IMR-90 (cell line): ENCODE data around the gene WDR54. TPM values are rescaled to one million over a fixed set of nuclear protein-coding genes. Genes with fewer than 3 reads are reported as not detected.

ENCODE experiments used
- ATAC-seq: fragments of 200-7000 bp; cut with Tn5 transposase; 2 replicates; pipeline ENCODE4 v1.9.1; 2020; ENCODE audit warnings: low read depth, mild to moderate bottlenecking, moderate library complexity
- BruUV-seq: library from RNA; stranded (reverse); fragments of 400-500 nt; replicated peaks from 2 replicates; lab custom pipeline; 2021; lab: Mats Ljungman, UMichigan
- CTCF ChIA-PET: fragments of 300-600 bp; formaldehyde crosslinking; extraction: SDS; loops from one replicate; lab custom pipeline; 2021; ENCODE audit warnings: antibody characterized with exemption; lab: Yijun Ruan, JAX
- POLR2A ChIA-PET: fragments of 300-600 bp; sonication (Branson Sonifier 250); formaldehyde crosslinking; loops from one replicate; lab custom pipeline; 2022; ENCODE audit warnings: antibody characterized with exemption; ENCODE audit not compliant: unreplicated experiment; lab: Charles Lee
- DNase-seq: peaks from one replicate; pipeline ENCODE4 v3.0.0; 2013
- H2AFZ ChIP-seq: replicated peaks from 2 replicates; pipeline ENCODE3; 2013; ENCODE audit warnings: low read length, mild to moderate bottlenecking; ENCODE audit not compliant: poor library complexity
- H2AK5ac ChIP-seq: 2 replicates; pipeline ENCODE4 v1.6.1; 2013; ENCODE audit warnings: low read depth, low read length, inconsistent platforms
- H2AK9ac ChIP-seq: replicated peaks from 2 replicates; pipeline ENCODE3; 2013; ENCODE audit warnings: mild to moderate bottlenecking, low read depth, low read length, moderate library complexity; ENCODE audit not compliant: poor library complexity
- H2BK120ac ChIP-seq: 2 replicates; pipeline ENCODE4 v1.6.1; 2013; ENCODE audit warnings: low read depth, low read length, inconsistent platforms
- H2BK15ac ChIP-seq: 3 replicates; pipeline ENCODE4 v1.6.1; 2013; ENCODE audit warnings: low read depth, low read length, inconsistent platforms
- H2BK20ac ChIP-seq: 2 replicates; pipeline ENCODE4 v1.6.1; 2013; ENCODE audit warnings: low read depth, mild to moderate bottlenecking, inconsistent platforms, low read length, moderate library complexity
- H2BK5ac ChIP-seq: 2 replicates; pipeline ENCODE4 v1.6.1; 2013; ENCODE audit warnings: mild to moderate bottlenecking, low read depth, low read length, inconsistent platforms; ENCODE audit not compliant: poor library complexity, severe bottlenecking
- H3K14ac ChIP-seq: replicated peaks from 2 replicates; pipeline ENCODE4 v1.6.1; 2013; ENCODE audit warnings: low read depth, low read length, inconsistent platforms
- H3K18ac ChIP-seq: 2 replicates; pipeline ENCODE4 v1.6.1; 2013; ENCODE audit warnings: low read depth, low read length, control low read depth
- H3K23ac ChIP-seq: 2 replicates; pipeline ENCODE4 v1.6.1; 2013; ENCODE audit warnings: low read depth, low read length, inconsistent platforms
- H3K27ac ChIP-seq: 2 replicates; pipeline ENCODE4 v1.5.1; 2013; ENCODE audit warnings: mild to moderate bottlenecking, control low read depth, low read length; ENCODE audit not compliant: insufficient read depth
- H3K27me3 ChIP-seq: 2 replicates; pipeline ENCODE4 v1.6.1; 2013; ENCODE audit warnings: low read length; ENCODE audit not compliant: control insufficient read depth, insufficient read depth
- H3K36me3 ChIP-seq: 2 replicates; pipeline ENCODE4 v1.6.1; 2013; ENCODE audit warnings: low read length, mixed read lengths; ENCODE audit not compliant: control insufficient read depth, insufficient read depth
- H3K4ac ChIP-seq: 2 replicates; pipeline ENCODE4 v1.6.1; 2013; ENCODE audit warnings: low read depth, low read length, inconsistent platforms
- H3K4me1 ChIP-seq: 2 replicates; pipeline ENCODE4 v1.6.1; 2013; ENCODE audit warnings: low read length, mixed read lengths; ENCODE audit not compliant: control insufficient read depth, insufficient read depth
- H3K4me2 ChIP-seq: 2 replicates; pipeline ENCODE4 v1.6.1; 2013; ENCODE audit warnings: low read depth, mild to moderate bottlenecking, control low read depth, low read length, moderate library complexity
- H3K4me3 ChIP-seq: 2 replicates; pipeline ENCODE4 v1.5.1; 2013; ENCODE audit warnings: low read depth, mild to moderate bottlenecking, control low read depth, low read length, moderate library complexity; ENCODE audit not compliant: insufficient read depth
- H3K56ac ChIP-seq: 2 replicates; pipeline ENCODE4 v1.6.1; 2013; ENCODE audit warnings: low read length, inconsistent platforms; ENCODE audit not compliant: insufficient read depth; ENCODE audit errors: extremely low read depth
- H3K79me1 ChIP-seq, 2 experiments: 2 replicates each; pipeline ENCODE4 v1.6.1; 2013; ENCODE audit warnings: low read length in 2 of 2, inconsistent platforms in 1 of 2, low read depth in 1 of 2
- H3K9ac ChIP-seq: 2 replicates; pipeline ENCODE4 v1.6.1; 2013; ENCODE audit warnings: low read depth, low read length, control low read depth
- H3K9me1 ChIP-seq: 2 replicates; pipeline ENCODE4 v1.6.1; 2013; ENCODE audit warnings: low read length, inconsistent platforms; ENCODE audit not compliant: insufficient read depth
- H3K9me3 ChIP-seq: 2 replicates; pipeline ENCODE4 v1.6.1; 2013; ENCODE audit warnings: low read length; ENCODE audit not compliant: control insufficient read depth, insufficient read depth
- H4K20me1 ChIP-seq: 2 replicates; pipeline ENCODE4 v1.6.1; 2013; ENCODE audit warnings: low read length, inconsistent platforms; ENCODE audit not compliant: insufficient read depth
- H4K5ac ChIP-seq: 2 replicates; pipeline ENCODE4 v1.6.1; 2013; ENCODE audit warnings: mild to moderate bottlenecking, low read depth, low read length, control low read depth
- H4K8ac ChIP-seq, 2 experiments: 2 replicates each; pipeline ENCODE4 v1.6.1; 2013; ENCODE audit warnings: low read depth in 2 of 2, low read length in 2 of 2, control low read depth in 1 of 2, inconsistent platforms in 1 of 2
- H4K91ac ChIP-seq: 2 replicates; pipeline ENCODE4 v1.6.1; 2013; ENCODE audit warnings: low read depth, low read length, inconsistent platforms; ENCODE audit not compliant: insufficient read depth
- CEBPB ChIP-seq: IDR thresholded peaks from 2 replicates; pipeline ENCODE4 v1.6.1; 2012; ENCODE audit warnings: low read depth, low read length, improper control_type of control experiment
- FOS ChIP-seq: fragments of 150-350 bp; IDR thresholded peaks from 2 replicates; pipeline ENCODE4 v1.6.1; 2016; ENCODE audit warnings: low read depth, low read length
- MAZ ChIP-seq: IDR thresholded peaks from 2 replicates; pipeline ENCODE4 v1.6.1; 2012; ENCODE audit warnings: low read depth, mild to moderate bottlenecking, low read length, improper control_type of control experiment, moderate library complexity, borderline replicate concordance
- NFE2L2 ChIP-seq: fragments of 150-350 bp; IDR thresholded peaks from 2 replicates; pipeline ENCODE4 v1.6.1; 2016; ENCODE audit warnings: low read depth, mild to moderate bottlenecking, low read length
- RAD21 ChIP-seq: IDR thresholded peaks from 2 replicates; pipeline ENCODE4 v1.6.1; 2012; ENCODE audit warnings: low read length, improper control_type of control experiment
- RCOR1 ChIP-seq: IDR thresholded peaks from 2 replicates; pipeline ENCODE4 v1.6.1; 2012; ENCODE audit warnings: mild to moderate bottlenecking, low read length, improper control_type of control experiment; ENCODE audit not compliant: insufficient replicate concordance
- RFX5 ChIP-seq: IDR thresholded peaks from 2 replicates; pipeline ENCODE4 v1.8.0; 2012; ENCODE audit warnings: low read depth, mild to moderate bottlenecking, low read length, moderate library complexity
- SMC3 ChIP-seq: fragments of 150-350 bp; IDR thresholded peaks from 2 replicates; pipeline ENCODE4 v1.6.1; 2016; ENCODE audit warnings: low read depth, mild to moderate bottlenecking, antibody characterized with exemption, low read length, moderate library complexity
- WGBS, 2 experiments: methylation state at CpG; one replicate each; pipeline versions ENCODE4 v1.1.5 to v1.1.7; 2013; ENCODE audit warnings: missing lambda C conversion rate in 2 of 2; ENCODE audit not compliant: insufficient read length in 1 of 2; ENCODE audit errors: extremely low coverage in 2 of 2; 5-methylcytosine and 5-hydroxymethylcytosine counted together
- dilution Hi-C: fragments of 300-500 bp; cut with HindIII; formaldehyde crosslinking; loops from one replicate; pipeline ENCODE4 v1.14.3; 2018; ENCODE audit warnings: low sequenced_read_pairs; ENCODE audit not compliant: unreplicated experiment
- in situ Hi-C: fragments of 300-500 bp; cut with MboI; formaldehyde crosslinking; loops from 3 replicates; pipeline ENCODE4 v1.14.3; 2019; ENCODE audit warnings: low sequenced_read_pairs, inconsistent platforms, mixed read lengths
- intact Hi-C: fragments of 100-400 bp; cut with micrococcal nuclease; formaldehyde crosslinking; loops from 2 replicates; pipeline ENCODE4 v1.10.0; 2022
- polyA plus RNA-seq, 3 experiments: library from polyadenylated mRNA; depleted of rRNA; stranded (reverse); fragments of >200 nt; gene quantifications; 2 replicates each; pipeline ENCODE4 v1.2.3, GENCODE V29; 2012; ENCODE audit warnings: low replicate concordance in 1 of 3
- total RNA-seq: library from RNA; depleted of rRNA; stranded (reverse); fragments of >200 nt; gene quantifications from 2 replicates; pipeline ENCODE4 v1.2.3, GENCODE V29; 2012
- TF ChIP-seq, protein P1 (sequence below): fragments of 150-350 bp; IDR thresholded peaks from 2 replicates; pipeline ENCODE4 v1.6.1; 2017; ENCODE audit warnings: mild to moderate bottlenecking, antibody characterized with exemption, low read length, low read depth
- TF ChIP-seq, protein P2 (sequence below): fragments of 150-350 bp; IDR thresholded peaks from 2 replicates; pipeline ENCODE4 v1.6.1; 2016; ENCODE audit warnings: low read depth, mild to moderate bottlenecking, low read length, moderate library complexity, borderline replicate concordance

Gene WDR54
- total and polyA plus RNA-seq, 2 of the 4 experiments (the other 2 are of a cell fraction) = 47.9 to 57.2 TPM

DNA sequence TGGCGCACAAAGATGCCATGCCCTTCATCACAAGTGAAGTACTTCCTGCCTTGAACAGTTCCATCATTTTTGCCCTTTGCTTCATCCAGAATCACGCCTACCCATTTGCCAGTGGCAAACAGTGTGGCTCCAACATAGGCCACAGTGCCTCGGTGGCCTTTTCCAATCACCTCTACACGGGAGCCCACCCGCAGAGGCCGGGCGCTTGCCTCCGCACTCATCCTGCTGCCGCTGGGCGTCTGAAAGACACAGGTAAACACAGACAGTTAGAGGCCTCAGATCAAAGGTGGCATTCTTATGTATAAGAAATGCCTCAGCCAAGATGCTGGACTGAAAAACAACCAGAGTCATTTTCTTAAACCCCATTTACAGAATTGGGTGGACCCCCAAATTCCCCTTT lies 43.5 kb upstream of the WDR54 start:
- peaks cover 42% of the 10 kb centered on the region for H4K20me1 ChIP-seq
- dilution Hi-C loops = no loop called here
- H3K18ac ChIP-seq = no peak overlapping the region
- peaks cover 25% of the 10 kb centered on the region for H3K9me1 ChIP-seq
- H4K5ac ChIP-seq = no peak overlapping the region
- peaks cover 16% of the 10 kb centered on the region for H3K4me1 ChIP-seq
- TF ChIP-seq NFE2L2 (no peak), MAZ (no peak), RCOR1 (no peak), FOS (no peak), RAD21 (no peak), RFX5 (no peak), SMC3 (no peak), CEBPB (no peak)
- TF ChIP-seq, protein P1, sequence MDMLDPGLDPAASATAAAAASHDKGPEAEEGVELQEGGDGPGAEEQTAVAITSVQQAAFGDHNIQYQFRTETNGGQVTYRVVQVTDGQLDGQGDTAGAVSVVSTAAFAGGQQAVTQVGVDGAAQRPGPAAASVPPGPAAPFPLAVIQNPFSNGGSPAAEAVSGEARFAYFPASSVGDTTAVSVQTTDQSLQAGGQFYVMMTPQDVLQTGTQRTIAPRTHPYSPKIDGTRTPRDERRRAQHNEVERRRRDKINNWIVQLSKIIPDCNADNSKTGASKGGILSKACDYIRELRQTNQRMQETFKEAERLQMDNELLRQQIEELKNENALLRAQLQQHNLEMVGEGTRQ = no peak
- TF ChIP-seq, protein P2, sequence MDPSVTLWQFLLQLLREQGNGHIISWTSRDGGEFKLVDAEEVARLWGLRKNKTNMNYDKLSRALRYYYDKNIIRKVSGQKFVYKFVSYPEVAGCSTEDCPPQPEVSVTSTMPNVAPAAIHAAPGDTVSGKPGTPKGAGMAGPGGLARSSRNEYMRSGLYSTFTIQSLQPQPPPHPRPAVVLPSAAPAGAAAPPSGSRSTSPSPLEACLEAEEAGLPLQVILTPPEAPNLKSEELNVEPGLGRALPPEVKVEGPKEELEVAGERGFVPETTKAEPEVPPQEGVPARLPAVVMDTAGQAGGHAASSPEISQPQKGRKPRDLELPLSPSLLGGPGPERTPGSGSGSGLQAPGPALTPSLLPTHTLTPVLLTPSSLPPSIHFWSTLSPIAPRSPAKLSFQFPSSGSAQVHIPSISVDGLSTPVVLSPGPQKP = no peak
- no peak overlapping the region for H4K91ac ChIP-seq
- no peak overlapping the region for H3K23ac ChIP-seq
- ChIA-PET CTCF (interaction anchor here (2.2 kb wide), 1 partner anchor 13 kb away, joined by 7 read pairs; no protein-coding TSS in a partner anchor), POLR2A (no interaction called here)
- BruUV-seq = no TSS peak
- in situ Hi-C loops = no loop called here
- H2AFZ ChIP-seq = no peak overlapping the region
- no peak overlapping the region for H3K4ac ChIP-seq
- ATAC-seq (no peak), DNase-seq (no peak)
- no peaks in the 10 kb centered on the region for H3K27me3 ChIP-seq
- no peak overlapping the region for H2AK9ac ChIP-seq
- H3K9me3 ChIP-seq = no peaks in the 10 kb centered on the region
- intact Hi-C loops = no loop called here
- H2AK5ac ChIP-seq = peak overlapping the region; percentile 38; the same call in 1 of the 2 replicates
- peaks cover 31 to 95% of the 10 kb centered on the region in 2 experiments for H3K79me1 ChIP-seq
- 98% methylated on average over 6 of the region's 10 CpGs; no CpG with 5 or more reads in 1 of the 2 experiments for WGBS, 2 experiments
- no peak overlapping the region for H2BK5ac ChIP-seq
- H3K27ac ChIP-seq = no peak overlapping the region
- no peak overlapping the region for H3K14ac ChIP-seq
- H3K4me2 ChIP-seq = no peak overlapping the region
- no peak overlapping the region for H2BK120ac ChIP-seq
- no peak overlapping the region for H4K8ac ChIP-seq
- no peak overlapping the region for H3K56ac ChIP-seq
- H2BK15ac ChIP-seq = no peak overlapping the region
- H3K36me3 ChIP-seq = peaks cover 16% of the 10 kb centered on the region
- no peak overlapping the region for H2BK20ac ChIP-seq
- no peak overlapping the region for H3K4me3 ChIP-seq
- no peak overlapping the region for H3K9ac ChIP-seq
